Activated T-cell treated with anti-CD3 and anti-CD28 coated beads for 1 hour (primary cell): ENCODE data around the gene KCP.

ENCODE experiments used
- DNase-seq: peaks from one replicate; pipeline ENCODE4 v3.0.0-alpha.2; 2020; ENCODE audit warnings: low read depth

KCP gene

DNA sequence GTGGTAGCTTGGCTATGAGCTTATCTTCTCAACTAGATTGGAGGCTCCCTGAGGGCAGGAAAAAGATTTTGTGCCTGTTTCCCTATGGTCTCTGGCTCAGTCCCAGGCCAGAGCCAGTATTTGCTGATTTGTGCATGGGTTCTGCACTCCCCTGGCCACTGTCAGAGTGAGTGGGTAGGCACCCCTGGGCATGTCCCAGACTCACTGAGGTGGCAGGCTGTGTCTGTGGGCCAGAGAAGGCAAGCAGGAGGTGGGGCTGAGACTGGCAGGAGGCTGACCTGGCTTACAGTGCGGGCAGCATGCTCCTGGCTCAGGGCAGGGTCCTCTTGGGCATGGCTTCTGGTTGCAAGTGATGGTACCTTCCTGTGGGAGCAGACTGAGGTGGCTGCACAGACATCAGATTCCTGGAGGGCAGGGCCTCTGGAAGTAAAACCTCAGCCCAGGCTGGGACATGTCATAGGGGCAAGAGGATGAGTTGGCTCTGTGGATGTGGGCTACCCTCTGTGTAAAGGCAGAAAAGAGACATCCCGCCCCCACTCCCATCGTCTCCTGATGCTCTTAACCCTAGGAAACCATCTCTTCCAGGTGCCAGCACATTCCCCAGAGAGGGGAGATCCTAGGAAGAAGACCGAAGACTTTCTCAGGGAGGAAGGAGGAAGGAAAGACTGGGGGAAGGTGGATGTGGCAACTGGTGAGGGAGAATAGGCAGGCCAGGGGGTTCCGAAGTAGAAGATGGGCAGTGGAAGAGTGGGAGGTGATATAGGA, 4.3 kb downstream of the KCP start:
- no peak for DNase-seq

DNA sequence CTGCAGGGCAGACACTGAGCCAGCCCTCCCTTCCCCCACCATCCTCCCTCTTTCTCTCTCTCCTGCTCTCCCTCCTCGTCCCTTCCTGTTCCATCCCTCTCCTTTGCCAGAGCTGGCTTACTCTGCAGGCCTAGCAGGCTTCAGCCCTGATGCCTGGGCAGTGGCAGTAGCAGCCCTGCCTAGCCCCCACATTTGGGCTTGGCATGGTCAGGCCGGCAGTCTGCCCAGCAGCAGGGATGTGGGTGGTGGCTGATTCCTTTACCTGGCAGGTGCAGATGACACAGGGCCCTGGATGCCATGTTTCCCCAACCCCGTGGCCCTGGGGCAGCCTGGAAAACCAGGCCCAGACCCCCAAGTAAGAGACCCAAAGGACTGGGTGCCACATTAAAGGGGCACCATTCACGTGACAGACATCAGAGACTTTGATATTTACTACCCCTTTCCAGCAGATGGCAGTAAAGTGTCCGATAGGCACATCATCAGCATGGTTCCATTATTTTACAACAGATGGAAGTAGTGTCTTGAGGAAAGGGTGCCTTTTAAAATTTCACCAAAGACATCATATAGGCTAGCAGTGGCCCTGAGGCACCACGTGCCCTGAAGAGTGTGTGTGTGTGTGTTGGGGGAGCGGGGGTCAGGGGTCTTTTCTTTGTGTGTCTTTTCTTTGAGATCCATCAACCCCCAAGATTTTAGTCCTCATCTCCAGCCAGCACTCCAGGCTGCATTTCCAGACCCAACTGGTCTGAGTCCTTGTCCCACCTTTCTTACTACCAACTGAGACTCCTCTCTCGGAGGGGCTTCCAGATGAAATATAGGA, 5.9 kb downstream of the KCP start:
- DNase-seq, result no peak

DNA sequence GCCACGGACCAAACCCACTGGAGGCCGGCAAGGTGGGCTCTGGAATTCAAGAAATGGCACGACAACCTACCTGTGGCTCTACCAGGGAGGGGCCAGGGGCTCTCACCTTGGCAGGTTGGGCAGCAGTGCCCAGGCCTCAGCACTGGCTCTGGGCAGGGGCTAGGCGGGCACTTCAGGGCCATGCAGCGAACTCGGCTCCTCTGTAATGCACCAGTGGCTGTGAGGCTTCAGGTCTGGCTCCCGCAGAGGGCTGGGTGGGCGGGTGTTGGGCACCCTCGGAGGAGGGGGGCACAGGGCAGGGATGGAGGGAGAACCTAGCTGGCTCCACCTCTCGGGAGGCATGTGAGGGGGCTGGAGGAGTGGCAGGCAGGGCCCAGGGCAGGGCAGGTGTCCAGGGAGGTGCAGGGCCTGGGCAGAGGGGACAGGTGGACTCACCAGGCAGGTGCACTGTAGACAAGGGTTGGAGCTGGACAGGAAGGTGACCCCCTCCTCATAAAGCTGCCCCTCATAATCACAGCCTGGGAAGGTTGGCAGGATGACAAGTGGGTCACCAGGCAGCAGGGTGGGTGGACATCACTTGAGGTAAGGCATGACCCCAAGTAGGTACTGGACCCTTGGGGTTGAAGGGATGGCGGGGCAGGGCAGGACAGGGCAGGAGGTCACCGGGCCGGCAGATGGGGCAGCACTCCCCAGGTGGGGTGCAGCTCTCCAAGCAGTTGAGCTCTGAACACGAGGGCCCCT, 6.7 kb downstream of the KCP start:
- no peak for DNase-seq

GRCh38 chr7:128902761-128903585, 7.5 kb downstream of the KCP start:
- no peak for DNase-seq

DNA sequence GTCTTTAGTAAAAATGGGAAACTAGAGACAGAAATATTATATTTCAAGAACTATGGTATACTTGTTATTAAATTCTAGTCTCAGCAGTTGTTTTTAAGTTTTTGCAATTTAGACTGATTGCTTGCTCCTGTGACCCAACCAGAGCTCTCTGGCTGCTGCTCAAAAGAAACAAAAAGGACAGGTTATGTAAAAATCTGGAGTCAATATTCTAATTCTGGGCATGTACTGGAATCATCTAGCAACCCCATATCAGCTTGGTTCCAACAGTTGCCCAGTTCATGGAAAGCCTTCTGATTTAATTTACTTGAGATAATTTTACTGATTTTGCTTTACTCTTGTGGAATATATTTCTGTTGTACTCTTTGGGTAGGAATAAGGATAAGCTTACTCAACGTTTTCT, 10.3 kb downstream of the KCP start:
- no peak for DNase-seq

- no peak for DNase-seq
Observed at GRCh38 chr7:128899392-128899791, 11.1 kb downstream of the KCP start.

- no peak for DNase-seq
Observed at GRCh38 chr7:128895320-128895719, 15.2 kb downstream of the KCP start.

DNA sequence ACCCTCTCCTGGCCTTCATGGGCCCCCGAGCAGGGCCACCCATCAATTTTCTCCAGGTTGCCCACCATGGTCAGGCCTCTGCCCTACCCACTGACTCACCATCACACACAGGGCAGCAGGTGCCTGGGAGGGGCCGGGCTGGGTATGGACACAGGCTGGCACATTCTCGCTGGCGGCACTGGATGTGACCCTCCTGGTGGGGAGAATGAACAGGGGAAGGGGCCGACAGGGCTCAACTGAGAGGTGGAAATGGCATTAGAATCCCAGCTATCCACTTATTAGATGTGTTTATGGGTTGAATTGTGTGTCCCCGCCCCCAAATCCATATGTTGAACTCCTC, 16.4 kb downstream of the KCP start:
- no peak for DNase-seq

DNA sequence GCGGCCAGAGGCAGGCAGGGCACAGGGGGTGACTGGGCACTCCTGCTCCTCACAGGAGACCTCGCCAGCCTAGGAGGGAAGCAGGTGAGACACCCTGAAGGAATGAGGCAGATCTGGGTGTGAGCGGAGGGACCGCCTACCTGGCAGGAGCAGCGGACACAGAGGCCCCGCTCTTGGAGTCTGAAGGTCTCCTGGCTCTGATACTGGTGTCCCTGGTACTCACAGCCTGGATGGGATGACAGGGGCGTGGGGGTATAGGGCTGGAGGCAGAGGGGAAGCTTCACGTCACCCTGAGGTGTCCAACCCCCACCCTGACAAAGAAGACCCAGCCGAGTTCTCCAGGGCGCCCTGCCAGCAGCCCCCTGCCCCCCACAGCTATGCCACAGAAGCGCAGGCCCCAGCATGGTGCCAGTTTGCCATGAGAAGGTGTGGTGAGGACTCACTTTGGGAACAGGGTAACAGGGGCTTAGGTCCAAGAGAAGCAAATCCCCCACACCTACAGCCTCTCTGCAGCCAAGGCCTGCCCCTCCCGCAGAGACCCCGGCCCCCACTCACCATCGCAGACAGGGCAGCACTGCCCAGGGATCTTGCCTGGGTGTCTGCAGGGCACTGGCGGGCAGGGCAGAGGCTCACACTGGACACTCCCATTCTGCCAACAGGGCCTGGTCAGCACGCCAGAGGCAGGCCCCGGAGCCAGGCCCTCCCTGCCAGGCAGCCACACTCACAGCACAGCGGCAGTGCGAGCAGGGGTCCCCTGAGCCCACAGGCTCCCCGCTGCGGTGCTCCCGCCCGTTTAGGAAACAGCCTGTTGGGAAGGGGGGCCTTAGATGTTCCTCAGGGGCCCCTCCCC, 17.0 kb downstream of the KCP start:
- DNase-seq, result no peak

DNA sequence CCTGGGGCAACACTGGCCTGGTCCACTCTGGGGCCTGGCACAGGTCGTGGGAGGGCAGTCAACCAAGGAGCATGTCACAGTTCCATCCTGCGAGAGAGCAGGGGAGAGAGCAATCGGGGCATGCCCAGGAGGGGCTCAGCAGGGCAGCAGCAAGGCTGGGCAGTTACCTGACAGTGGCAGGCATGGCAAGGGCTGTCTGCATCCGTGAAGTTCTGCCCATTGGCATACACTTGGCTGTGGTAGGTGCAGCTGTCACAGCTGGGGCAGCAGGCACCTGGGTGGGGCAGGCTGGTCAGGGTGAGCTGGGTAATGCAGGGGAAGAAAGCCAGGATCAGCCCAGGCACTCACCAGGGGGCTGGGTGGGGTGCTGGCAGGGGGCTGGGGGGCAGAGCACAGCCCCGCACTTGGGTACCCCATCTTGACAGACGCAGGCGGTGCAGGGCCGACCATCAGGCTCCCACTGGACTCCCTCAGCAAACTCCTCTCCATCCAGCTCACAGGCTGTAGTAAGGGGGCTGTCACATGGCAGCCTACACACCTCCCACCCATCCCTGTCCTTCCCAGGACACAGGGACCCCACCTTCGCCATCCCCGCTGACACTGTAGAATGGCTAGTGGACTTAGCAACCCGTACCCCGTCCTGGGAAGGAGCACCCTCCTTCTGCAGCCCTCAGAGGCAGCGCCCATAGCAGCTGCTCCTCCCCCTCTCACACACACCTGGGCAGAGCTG, 17.8 kb downstream of the KCP start:
- no peak for DNase-seq

DNA sequence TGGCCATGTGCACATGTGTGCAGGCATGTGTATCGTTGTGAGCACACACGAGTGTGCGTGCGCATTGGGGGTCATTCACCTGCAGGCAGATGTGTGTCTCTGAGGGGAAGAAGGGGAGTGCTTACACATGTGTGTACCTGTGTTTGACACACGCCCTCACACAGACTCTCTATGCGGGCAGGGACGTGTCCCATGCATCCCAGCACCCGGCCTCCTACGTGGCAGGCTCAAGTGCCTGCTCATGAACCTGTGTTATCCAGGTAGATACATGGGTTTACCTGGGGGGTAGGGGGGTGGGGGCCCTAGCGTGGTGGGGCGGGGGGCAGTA, 18.6 kb downstream of the KCP start:
- DNase-seq, result no peak

- DNase-seq, result no peak
Observed at GRCh38 chr7:128891110-128891941, 19.2 kb downstream of the KCP start.

DNA sequence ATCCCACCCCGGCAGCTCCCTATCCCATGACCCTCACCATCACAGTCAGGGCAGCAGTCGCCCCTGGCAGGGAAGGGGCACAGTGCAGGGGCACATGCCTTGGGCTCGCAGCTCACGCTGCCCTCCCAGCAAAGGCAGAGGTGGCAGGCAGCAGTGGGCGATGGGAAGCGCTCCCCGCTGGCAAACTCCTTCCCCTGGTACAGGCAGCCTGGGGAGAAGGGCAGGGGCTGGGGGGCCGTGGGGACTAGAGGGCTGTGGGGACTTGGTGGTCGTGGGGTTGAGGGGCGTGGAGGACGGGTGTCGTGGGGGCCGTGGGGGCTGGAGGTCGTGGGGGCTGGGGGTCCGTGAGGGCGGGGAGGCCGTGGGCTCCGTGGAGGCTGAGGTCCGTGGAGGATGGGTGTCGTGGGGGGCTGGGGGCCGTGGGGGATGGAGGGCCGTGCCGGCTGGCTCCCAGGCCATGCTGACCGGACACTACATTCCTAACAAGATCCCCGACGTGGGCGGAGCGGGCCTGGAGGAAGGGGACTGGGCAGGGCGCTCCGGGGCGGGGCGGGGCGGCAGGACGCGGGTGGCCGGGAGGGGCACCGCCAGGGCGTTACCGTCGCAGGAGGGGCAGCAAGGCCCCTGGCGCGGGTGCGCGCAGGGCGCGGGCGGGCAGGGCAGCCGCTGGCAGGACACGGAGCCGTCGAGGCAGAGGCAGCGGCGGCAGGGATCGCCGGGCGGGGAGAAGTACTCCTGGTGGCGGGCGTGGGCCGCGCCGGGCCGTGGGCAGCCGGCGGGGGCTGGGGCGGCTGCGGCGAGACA, 20.0 kb downstream of the KCP start:
- no peak for DNase-seq

DNA sequence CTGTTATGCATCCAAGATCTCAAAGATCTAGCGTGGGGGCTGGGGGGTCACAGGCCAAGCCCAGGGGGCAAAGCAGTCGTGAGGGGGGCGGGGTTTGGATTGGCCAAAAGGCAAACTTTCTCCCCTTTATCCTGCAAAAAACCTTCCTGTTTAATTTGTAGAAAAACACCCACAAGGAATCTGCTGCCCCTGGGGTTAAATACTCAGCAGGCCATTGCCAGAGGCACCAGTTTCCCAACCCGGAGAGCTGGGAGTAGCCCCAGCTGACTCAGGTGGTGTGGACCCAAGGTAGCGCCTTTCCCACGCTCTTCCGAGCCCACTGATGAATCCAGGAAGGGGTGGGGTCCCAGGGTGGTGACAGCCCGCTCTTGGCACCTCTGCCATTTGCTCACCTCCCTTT, 21.4 kb downstream of the KCP start:
- no peak for DNase-seq

- no peak for DNase-seq
Observed at GRCh38 chr7:128888756-128889095, 21.8 kb downstream of the KCP start.

GRCh38 chr7:128888039-128888755, 22.3 kb downstream of the KCP start:
- DNase-seq, result no peak

DNA sequence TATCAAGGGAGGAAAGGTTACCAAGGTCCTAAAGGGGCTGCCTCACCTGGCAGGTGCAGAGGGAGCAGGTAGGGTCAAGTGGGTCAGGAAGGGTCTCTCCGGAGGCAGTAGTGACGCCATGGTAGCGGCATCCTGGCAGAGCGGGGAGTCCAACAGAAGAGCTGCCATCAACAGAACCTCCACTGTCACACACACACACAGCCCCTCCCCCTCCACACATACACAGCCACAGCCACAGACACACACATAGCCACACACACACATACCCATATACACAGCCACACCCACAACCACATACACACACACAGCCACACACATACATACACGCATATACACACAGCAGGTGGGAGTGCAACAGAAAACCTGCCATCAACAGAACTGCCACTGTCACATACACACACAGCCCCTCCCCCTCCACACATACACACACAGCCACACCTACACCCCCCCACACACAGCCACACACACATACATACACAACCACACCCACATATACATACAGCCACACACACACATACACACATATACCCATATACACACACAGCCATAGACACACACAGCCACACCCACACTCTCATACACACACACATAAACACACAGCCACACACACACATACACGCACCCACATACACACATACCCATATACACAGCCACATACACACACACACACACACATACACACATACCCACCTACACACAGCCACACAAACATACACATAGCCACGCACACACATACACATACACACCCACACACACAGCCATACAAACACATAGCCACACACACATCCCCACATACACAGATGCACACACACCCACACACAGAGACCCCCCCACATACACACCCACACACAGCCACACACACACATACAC, 23.1 kb downstream of the KCP start:
- no peak for DNase-seq
